NOMO-1 (cell line): ENCODE results near the gene CYP17A1.
"Not testable (repeated sequence)": the region's sequence is repeated elsewhere in the genome, so short reads cannot be mapped to it uniquely, and the experiment has no call there.

Experiments used
- DNase-seq, 2 experiments: peaks; one replicate each; lab custom pipeline; 2025; ENCODE audit not compliant: unreplicated experiment in 2 of 2; lab: John Stamatoyannopoulos, UW

CYP17A1 gene

DNA sequence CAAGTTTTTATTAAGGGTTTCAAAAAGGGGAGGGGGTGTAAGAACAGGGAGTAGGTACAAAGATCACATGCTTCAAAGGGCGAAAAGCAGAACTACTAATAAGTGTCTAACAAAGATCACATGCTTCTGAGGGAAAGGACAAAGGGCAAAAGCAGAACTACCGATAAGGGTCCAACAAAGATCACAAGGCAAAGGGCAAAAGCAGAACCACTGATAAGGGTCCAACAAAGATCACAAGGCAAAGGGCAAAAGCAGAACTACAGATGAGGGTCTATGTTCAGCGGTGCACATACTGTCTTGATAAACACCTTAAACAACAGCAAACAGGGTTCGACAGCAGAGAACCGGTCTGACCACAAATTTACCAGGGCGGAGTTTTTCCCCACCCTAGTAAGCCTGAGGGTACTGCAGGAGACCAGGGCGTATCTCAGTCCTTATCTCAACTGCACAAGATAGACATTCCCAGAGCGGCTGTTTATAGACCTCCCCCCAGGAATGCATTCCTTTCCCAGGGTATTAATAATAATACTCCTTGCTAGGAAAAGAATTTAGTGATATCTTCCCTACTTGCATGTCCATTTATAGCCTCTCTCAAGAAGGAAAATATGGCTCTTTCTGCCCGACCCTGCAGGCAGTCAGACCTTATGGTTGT lies 1.2 kb upstream of the CYP17A1 start:
- DNase-seq: not testable (repeated sequence)

DNA sequence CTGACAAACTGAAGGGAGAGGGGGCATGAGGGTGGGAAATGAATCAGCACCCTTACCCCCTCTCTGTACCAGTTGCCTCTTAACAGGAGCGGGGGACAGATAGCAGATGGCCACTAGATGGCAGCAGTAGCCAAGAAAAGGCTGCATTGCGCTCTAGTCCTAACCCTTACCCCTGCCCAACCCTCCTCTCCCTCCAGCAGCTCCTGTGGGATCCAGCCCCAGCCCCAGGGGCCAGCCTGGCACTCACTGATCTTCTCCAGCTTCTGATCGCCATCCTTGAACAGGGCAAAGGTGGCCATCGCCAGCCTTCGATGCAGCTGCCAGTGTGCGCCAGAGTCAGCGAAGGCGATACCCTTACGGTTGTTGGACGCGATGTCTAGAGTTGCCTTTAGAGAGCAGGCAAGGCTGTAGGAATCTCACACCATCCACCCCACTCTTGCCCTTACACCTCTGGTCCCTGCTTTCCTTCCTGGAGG lies 2.2 kb downstream of the CYP17A1 start:
- peak; percentile 57 to 63 for DNase-seq

DNA sequence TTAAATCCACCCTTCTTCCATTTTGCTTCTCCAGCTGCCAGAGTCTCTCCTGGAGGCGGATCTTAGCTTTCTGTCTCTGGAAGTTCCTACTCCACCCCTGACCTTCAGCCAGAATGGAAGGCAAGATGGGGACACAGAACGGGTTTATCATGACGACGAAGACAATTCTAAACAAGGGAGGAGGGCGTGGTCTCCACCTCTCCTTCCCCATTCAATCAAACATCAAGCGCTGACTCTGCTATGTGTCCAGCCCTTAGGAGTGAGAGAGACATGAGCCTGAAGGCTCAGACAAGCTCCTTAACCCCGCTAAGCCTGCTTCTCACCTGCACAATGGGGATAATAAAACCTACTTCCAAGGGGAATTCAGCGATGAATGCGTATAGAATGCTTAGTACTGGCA lies 3.1 kb downstream of the CYP17A1 start:
- peak in 1 of 2 experiments; percentile 10 for DNase-seq

DNA sequence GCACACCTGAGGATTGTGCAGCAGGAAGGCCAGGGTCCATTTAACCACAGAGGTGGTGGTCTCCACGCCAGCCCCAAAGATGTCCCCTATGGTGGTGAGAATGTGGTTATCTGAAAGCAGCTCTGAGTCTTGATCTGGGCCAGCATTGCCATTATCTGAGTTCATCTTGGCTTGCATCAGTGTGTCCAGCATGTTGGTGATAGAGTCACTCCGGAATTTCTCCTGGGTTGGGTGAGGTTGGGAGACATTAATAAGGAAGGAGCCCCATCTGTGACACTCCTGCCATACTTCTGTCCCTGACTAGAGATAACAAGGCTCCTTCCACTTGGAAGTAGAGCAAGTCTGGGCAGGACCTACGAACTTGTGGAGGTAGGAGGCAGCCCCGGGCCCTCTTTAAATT lies 4.2 kb downstream of the CYP17A1 start:
- DNase-seq: no peak

DNA sequence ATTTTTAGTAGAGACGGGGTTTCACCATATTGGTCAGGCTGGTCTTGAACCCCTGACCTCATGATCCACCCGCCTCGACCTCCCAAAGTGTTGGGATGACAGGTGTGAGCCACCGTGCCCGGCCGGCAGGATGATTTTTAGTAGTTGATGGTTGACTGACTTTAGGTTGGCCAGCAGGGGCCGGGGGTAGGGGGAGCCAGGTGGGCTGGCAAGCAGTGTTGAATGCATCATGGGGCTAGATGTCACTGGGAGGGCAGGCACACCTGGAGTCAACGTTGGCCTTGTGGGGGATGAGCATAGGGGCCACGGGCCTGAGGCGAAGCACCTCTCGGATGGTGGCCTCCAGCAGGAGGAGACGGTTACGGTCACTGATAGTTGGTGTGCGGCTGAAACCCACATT lies 5.0 kb downstream of the CYP17A1 start:
- no peak for DNase-seq

DNA sequence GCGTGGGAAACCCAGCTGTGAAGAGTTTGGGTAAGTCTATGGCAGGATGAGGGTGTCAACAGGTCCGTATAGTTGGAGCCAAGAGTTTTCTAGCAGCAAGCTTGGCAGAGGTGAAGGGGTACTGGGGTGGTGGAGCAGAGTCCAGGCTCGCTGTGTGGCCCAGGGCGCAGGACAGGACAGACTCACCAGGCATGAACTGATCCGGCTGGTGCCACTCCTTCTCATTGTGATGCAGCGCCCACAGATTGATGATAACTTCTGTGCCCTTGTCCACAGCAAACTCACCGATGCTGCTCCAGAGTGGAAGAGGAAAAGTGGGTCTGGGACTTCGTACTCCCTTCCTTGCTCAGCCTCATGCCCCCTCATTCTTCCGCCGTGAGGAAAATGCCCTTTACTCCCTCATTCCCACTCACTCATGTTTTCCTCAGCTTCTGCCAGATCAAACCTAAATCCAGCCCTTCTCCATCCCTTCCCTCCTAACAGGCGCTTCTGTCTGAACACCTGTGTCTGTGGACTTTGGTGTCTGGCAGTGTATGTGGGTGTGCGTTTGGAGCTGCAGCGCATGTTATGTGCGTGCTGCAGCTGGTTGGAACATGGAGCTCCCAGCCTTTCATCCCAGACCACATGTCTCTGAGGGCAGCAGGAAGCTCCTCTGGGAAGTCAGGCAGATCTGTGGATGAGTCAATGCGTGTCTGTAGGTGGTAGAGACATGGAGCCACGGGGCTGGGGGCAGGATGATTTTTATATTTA lies 5.7 kb downstream of the CYP17A1 start:
- DNase-seq: no peak

DNA sequence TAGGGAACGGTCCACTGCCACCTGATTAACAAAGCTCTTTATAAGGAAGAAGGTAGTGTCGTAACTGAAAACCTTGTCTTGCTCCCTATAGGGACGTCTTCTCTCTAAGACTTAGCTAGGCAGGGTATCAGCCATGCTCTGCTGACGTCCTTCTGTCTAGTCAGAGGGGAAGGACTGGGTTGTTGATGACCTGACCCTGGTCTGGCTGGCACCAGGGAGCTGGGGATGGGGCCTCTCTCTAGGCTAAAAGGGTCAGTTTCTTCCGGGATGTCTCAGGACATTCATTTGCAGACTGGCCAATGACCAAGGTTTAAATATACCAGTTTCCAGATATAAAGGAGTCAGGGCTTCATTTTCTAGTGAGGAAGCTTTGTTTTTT lies 9.6 kb downstream of the CYP17A1 start:
- no peak for DNase-seq

DNA sequence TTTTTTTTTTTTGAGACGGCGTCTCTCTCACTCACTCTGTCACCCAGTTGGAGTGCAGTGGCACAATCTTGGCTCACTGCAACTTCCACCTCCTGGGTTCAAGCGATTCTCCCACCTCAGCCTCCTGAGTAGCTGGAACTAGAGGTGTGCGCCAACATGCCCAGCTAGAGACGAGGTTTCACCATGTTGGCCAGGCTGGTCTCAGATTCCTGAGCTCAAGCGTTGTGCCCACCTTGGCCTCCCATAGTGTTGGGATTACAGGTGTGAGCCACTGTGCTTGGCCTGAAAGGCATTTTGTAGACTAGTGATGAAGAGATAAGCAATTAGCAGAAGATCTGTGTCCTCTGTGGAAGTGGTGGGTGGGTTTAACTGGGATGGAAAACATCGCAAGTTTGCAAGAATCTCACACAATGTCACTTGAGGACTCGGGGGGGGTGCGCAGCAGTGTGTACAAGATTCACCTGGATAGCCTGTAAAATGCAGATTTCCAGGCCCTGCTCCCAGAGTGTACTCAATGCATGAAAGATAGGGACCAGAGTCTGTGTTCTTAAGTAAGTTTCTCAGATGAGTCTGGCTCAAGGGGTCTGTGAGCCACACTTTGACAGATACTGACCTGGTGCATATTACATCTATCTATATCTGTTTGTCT lies 10.9 kb downstream of the CYP17A1 start:
- no peak for DNase-seq

DNA sequence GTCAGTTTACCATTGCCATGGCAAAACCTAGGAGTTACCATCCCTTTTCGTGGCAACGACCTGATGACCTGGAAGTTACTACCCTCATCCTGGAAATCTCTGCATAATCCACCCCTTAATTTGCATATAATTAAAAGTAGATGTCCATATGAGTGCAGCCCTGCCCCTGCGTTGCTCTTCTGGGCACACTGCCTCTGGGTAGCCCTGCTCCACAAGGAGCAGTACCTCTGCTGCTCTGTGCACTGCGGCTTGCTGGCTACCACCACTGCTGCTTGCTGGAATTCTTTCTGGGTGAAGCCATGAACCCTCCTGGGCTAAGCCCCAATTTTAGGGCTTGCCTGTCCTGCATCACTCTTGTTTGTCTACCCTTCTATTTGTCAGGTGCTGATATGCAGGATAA lies 12.5 kb downstream of the CYP17A1 start:
- no peak for DNase-seq

DNA sequence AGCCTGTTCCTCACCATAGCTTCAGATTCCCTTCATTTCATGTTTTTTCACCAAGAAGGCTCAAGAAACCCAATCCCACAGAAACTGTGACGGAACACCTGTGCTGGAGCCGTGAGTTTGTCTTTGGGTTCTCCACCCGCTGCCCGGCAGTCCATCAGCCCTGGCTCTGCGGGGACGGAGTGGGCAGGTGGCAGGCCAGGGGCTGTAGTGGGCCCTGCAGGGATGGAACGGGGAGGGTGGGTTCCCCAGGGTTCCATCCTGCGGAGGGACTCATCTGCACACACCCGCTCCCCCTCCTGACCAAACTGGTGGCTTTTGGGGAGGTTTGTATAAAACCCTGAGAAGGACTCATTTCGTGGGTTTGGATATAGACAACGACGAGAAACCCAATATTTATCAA lies 15.0 kb downstream of the CYP17A1 start:
- DNase-seq: no peak

DNA sequence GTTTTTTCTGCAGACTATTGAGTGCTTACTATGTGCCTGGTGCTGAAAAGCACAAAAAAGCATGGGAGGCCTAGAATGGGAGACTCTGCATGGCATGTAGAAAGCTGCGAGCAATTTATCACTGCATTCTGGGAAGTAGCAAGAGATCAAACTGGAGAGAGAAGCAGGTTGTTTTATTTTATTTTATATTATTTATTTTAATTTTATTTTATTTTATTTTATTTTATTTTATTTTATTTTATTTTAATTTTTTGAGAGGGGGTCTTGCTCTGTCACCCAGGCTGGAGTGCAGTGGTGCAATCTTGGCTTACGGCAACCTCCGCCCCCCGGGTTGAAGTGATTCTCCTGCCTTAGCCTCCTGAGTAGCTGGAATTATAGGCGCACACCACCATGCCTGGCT lies 17.2 kb downstream of the CYP17A1 start:
- DNase-seq: not testable (repeated sequence)

DNA sequence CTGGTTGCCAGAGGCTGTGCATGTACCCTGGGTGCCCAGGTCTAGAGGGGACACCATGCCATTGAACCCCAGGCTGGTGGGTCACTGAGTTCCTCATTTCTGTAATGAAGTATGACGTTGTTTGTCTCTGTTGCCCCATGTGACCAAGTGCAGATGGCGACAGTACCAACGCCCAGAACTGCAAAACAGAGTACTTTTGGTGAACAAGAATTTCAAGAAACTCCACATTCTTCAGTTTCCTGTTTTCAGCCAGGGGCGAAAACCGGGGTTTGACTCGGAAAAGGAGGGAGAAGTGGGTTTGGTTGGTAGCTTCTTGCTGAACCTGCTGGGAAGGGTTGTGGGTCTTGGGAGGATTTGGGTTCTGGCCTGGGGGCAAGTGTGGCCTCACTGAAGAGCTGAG lies 18.2 kb downstream of the CYP17A1 start:
- peak; percentile 29 to 46 for DNase-seq

DNA sequence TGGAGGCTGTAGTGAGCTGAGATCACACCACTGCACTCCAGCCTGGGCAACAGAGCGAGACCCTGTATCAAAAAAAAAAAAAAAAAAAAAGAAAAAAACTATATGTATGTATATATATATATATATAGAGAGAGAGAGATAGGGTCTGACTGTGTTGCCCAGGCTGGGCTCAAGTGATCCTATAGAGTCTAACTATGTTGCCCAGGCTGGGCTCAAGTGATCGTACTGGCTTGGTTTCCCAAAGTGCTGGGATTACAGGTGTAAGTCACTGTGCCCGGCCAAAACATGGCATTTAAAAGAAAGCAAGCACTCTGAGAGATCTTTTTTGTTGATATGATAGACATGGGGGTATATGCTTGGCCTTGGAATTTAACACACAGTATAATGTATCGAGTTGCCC lies 20.0 kb downstream of the CYP17A1 start:
- DNase-seq: no peak

DNA sequence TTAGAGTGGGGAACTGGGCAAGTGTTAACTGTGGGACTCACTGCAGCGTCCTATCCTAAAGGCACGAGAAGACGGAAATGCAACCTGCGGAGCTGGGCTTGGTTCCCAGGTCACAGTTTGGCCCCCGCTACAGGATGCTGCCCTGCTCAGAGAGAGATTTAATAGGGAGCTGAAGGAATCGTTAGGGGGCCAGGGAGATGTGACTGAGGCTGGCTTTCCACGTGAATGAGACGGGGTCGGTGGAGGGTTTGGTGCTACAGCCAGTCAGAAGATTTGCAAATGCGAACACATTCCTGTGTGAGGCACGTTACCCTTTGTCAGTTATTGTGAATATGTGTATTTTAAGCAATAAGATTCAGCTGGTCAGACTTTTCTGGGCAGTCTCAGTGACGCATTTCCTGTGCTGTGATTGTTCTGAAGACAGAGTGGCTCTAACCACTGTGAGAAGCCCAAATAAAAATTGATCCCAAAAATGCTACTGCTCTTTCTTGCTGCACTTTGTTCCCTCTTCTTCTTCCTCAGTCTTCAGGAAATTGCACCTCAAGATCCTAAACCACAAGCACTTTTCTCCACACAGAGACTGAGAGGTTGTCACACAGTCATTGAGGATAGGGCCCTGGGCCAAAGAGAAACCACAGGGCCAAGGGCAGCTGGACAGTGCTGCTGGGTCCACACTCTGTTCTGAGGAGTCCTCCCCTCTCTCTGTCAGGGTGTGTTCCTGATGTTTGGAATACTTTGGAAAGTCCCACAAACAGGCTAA lies 21.2 kb downstream of the CYP17A1 start:
- peak; percentile 61 to 81 for DNase-seq

DNA sequence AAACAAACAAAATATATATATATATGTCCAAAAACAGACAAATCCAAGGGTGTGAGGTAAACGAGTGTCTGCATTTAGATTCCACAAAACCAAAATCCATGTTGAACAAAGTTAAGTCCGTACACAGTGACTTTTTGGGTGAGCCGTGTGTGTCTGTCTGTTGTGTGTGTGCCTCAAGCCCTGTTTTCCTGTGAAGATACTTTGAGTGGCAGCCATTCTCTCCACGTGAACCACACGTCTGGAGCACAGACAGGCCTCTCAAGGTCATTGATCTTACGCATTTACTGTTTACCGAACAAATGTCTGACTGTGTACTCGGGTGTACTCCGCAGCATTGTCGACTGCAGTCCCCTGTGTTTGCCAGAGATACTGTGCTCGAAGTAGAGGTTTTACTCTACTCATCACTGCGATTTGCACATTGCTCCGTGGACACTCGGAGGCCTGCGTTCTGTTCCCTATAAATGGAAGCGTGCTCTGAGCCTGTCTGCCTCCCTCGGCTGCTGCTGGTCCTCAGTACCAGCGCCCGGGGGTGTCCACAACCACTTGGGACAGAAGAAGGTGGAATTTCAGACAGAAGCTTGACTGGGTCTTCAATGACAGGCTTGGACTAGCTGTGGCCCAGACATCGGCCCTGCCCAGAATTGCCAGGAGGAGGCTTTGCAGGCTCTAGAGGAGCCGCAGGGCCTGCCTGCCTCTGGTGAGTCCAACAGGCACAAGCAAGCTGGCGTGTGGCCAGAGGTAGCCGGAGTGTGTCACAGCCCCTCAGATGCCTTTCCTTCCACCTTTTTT lies 22.1 kb downstream of the CYP17A1 start:
- no peak for DNase-seq

DNA sequence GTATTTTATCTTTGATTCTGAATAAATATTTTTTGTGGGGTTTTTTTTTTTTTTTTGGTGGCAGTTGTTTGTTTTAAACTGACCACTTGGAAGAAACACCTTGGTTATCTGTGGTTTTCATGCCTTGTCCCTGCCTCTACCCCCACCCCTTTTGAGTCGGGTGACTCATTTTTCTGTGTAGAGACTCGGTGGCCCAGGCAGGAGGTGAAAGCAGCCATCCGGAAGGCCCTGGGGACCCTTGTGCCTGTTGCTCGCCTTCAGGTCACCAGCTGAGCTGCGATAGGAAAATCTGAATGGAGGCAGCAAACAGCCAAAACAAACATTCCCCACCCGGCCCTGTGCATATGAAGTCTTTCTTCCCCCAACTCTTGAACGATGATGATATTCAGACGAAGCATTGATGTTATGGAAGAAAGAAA lies 22.8 kb downstream of the CYP17A1 start:
- DNase-seq: no peak

DNA sequence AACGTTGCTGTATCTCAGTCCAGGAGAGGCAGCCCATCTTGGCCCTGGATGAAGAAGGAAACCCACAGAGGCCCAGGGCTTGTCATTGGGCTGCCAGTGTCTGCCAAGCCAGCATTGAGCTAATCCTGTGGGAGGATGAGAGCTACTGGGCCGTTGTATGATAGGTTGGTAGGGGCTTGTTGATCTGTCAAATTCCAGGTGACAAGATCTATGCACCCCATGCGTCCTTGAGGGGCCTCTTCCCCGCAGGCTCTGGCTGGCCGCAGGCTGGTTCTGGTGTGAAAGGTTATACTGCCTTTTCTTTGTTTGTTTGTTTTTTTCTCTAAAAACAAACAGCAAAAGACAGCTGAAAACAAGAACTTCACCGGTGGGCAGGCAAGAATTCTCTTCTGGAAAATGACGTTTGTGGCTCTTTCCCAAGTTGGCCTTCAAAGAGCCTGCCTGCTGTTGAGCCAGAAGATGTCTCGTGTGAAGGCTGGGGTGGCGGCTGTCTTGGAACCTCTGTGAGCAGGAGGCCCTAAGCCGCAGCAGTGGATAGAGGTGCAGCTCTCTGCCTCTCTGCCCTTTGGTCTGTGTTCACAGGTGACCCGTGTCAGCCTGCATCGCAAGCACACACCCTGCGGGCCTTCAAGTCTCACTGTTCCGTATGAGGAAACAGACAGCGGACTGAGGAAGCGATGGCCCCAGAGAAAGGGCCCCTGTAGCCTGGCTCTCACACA lies 23.3 kb downstream of the CYP17A1 start:
- DNase-seq: peak; percentile 8 to 24

DNA sequence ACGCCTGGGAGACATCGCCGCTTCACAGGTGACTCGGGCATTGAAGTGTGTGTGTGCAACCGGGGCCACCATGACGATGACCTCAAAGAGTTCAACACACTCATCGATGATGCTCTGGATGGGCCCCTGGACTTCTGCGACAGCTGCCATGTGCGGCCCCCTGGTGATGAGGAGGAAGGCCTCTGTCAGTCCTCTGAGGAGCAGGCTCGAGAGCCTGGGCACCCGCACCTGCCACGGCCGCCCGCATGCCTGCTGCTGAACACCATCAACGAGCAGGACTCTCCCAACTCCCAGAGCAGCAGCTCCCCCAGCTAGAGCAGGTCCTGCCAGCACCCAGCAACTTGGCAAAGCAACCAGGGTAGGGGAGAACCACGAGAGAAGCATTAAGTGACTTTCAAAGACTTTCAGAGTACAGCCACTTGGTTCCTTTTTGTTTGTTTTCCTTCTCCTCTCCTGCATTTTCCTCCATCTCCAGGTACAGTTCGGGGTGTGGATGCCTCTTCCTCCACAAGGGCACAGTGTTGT lies 24.1 kb downstream of the CYP17A1 start:
- no peak for DNase-seq

DNA sequence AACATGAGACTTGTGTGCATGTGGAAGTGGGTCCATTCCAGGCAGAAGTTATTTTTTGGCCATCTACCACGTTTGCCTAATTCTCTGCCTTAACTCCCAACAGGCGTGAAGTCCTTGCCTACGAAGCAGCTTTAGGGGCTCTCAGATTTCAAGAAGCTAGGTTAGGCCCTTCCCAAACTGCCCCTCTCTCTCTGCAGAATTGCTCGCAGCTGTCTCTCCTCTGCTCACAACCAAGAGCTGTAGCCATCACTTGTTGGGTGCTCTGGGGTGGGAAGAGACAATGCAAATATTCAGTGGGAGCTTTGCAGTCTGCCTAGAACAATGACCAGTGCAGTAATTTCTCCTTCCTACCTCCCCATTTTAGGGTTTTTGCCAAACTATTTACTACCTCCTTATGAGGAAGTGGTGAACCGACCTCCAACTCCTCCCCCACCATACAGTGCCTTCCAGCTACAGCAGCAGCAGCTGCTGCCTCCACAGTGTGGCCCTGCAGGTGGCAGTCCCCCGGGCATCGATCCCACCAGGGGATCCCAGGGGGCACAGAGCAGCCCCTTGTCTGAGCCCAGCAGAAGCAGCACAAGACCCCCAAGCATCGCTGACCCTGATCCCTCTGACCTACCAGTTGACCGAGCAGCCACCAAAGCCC lies 24.9 kb downstream of the CYP17A1 start:
- DNase-seq: peak; percentile 76 to 82
